IMR-90 (cell line): ENCODE data around the gene LYZL2. TPM values are rescaled to one million over a fixed set of nuclear protein-coding genes. Genes with fewer than 3 reads are reported as not detected.
"Not testable (repeated sequence)": the region's sequence is repeated elsewhere in the genome, so short reads cannot be mapped to it uniquely, and the experiment has no call there.

Experiments
- ATAC-seq: fragments of 200-7000 bp; cut with Tn5 transposase; 2 replicates; pipeline ENCODE4 v1.9.1; 2020; ENCODE audit warnings: low read depth, mild to moderate bottlenecking, moderate library complexity
- BruUV-seq: library from RNA; stranded (reverse); fragments of 400-500 nt; replicated peaks from 2 replicates; lab custom pipeline; 2021; lab: Mats Ljungman, UMichigan
- CTCF ChIA-PET: fragments of 300-600 bp; formaldehyde crosslinking; extraction: SDS; loops from one replicate; lab custom pipeline; 2021; ENCODE audit warnings: antibody characterized with exemption; lab: Yijun Ruan, JAX
- POLR2A ChIA-PET: fragments of 300-600 bp; sonication (Branson Sonifier 250); formaldehyde crosslinking; loops from one replicate; lab custom pipeline; 2022; ENCODE audit warnings: antibody characterized with exemption; ENCODE audit not compliant: unreplicated experiment; lab: Charles Lee
- DNase-seq: peaks from one replicate; pipeline ENCODE4 v3.0.0; 2013
- H2AFZ ChIP-seq: replicated peaks from 2 replicates; pipeline ENCODE3; 2013; ENCODE audit warnings: low read length, mild to moderate bottlenecking; ENCODE audit not compliant: poor library complexity
- H2AK5ac ChIP-seq: 2 replicates; pipeline ENCODE4 v1.6.1; 2013; ENCODE audit warnings: low read depth, low read length, inconsistent platforms
- H2AK9ac ChIP-seq: replicated peaks from 2 replicates; pipeline ENCODE3; 2013; ENCODE audit warnings: mild to moderate bottlenecking, low read depth, low read length, moderate library complexity; ENCODE audit not compliant: poor library complexity
- H2BK120ac ChIP-seq: 2 replicates; pipeline ENCODE4 v1.6.1; 2013; ENCODE audit warnings: low read depth, low read length, inconsistent platforms
- H2BK15ac ChIP-seq: 3 replicates; pipeline ENCODE4 v1.6.1; 2013; ENCODE audit warnings: low read depth, low read length, inconsistent platforms
- H2BK20ac ChIP-seq: 2 replicates; pipeline ENCODE4 v1.6.1; 2013; ENCODE audit warnings: low read depth, mild to moderate bottlenecking, inconsistent platforms, low read length, moderate library complexity
- H2BK5ac ChIP-seq: 2 replicates; pipeline ENCODE4 v1.6.1; 2013; ENCODE audit warnings: mild to moderate bottlenecking, low read depth, low read length, inconsistent platforms; ENCODE audit not compliant: poor library complexity, severe bottlenecking
- H3K14ac ChIP-seq: replicated peaks from 2 replicates; pipeline ENCODE4 v1.6.1; 2013; ENCODE audit warnings: low read depth, low read length, inconsistent platforms
- H3K18ac ChIP-seq: 2 replicates; pipeline ENCODE4 v1.6.1; 2013; ENCODE audit warnings: low read depth, low read length, control low read depth
- H3K23ac ChIP-seq: 2 replicates; pipeline ENCODE4 v1.6.1; 2013; ENCODE audit warnings: low read depth, low read length, inconsistent platforms
- H3K27ac ChIP-seq: 2 replicates; pipeline ENCODE4 v1.5.1; 2013; ENCODE audit warnings: mild to moderate bottlenecking, control low read depth, low read length; ENCODE audit not compliant: insufficient read depth
- H3K27me3 ChIP-seq: 2 replicates; pipeline ENCODE4 v1.6.1; 2013; ENCODE audit warnings: low read length; ENCODE audit not compliant: control insufficient read depth, insufficient read depth
- H3K36me3 ChIP-seq: 2 replicates; pipeline ENCODE4 v1.6.1; 2013; ENCODE audit warnings: low read length, mixed read lengths; ENCODE audit not compliant: control insufficient read depth, insufficient read depth
- H3K4ac ChIP-seq: 2 replicates; pipeline ENCODE4 v1.6.1; 2013; ENCODE audit warnings: low read depth, low read length, inconsistent platforms
- H3K4me1 ChIP-seq: 2 replicates; pipeline ENCODE4 v1.6.1; 2013; ENCODE audit warnings: low read length, mixed read lengths; ENCODE audit not compliant: control insufficient read depth, insufficient read depth
- H3K4me2 ChIP-seq: 2 replicates; pipeline ENCODE4 v1.6.1; 2013; ENCODE audit warnings: low read depth, mild to moderate bottlenecking, control low read depth, low read length, moderate library complexity
- H3K4me3 ChIP-seq: 2 replicates; pipeline ENCODE4 v1.5.1; 2013; ENCODE audit warnings: low read depth, mild to moderate bottlenecking, control low read depth, low read length, moderate library complexity; ENCODE audit not compliant: insufficient read depth
- H3K56ac ChIP-seq: 2 replicates; pipeline ENCODE4 v1.6.1; 2013; ENCODE audit warnings: low read length, inconsistent platforms; ENCODE audit not compliant: insufficient read depth; ENCODE audit errors: extremely low read depth
- H3K79me1 ChIP-seq, 2 experiments: 2 replicates each; pipeline ENCODE4 v1.6.1; 2013; ENCODE audit warnings: low read length in 2 of 2, inconsistent platforms in 1 of 2, low read depth in 1 of 2
- H3K9ac ChIP-seq: 2 replicates; pipeline ENCODE4 v1.6.1; 2013; ENCODE audit warnings: low read depth, low read length, control low read depth
- H3K9me1 ChIP-seq: 2 replicates; pipeline ENCODE4 v1.6.1; 2013; ENCODE audit warnings: low read length, inconsistent platforms; ENCODE audit not compliant: insufficient read depth
- H3K9me3 ChIP-seq: 2 replicates; pipeline ENCODE4 v1.6.1; 2013; ENCODE audit warnings: low read length; ENCODE audit not compliant: control insufficient read depth, insufficient read depth
- H4K20me1 ChIP-seq: 2 replicates; pipeline ENCODE4 v1.6.1; 2013; ENCODE audit warnings: low read length, inconsistent platforms; ENCODE audit not compliant: insufficient read depth
- H4K5ac ChIP-seq: 2 replicates; pipeline ENCODE4 v1.6.1; 2013; ENCODE audit warnings: mild to moderate bottlenecking, low read depth, low read length, control low read depth
- H4K8ac ChIP-seq, 2 experiments: 2 replicates each; pipeline ENCODE4 v1.6.1; 2013; ENCODE audit warnings: low read depth in 2 of 2, low read length in 2 of 2, control low read depth in 1 of 2, inconsistent platforms in 1 of 2
- H4K91ac ChIP-seq: 2 replicates; pipeline ENCODE4 v1.6.1; 2013; ENCODE audit warnings: low read depth, low read length, inconsistent platforms; ENCODE audit not compliant: insufficient read depth
- WGBS, 2 experiments: methylation state at CpG; one replicate each; pipeline versions ENCODE4 v1.1.5 to v1.1.7; 2013; ENCODE audit warnings: missing lambda C conversion rate in 2 of 2; ENCODE audit not compliant: insufficient read length in 1 of 2; ENCODE audit errors: extremely low coverage in 2 of 2; 5-methylcytosine and 5-hydroxymethylcytosine counted together
- dilution Hi-C: fragments of 300-500 bp; cut with HindIII; formaldehyde crosslinking; loops from one replicate; pipeline ENCODE4 v1.14.3; 2018; ENCODE audit warnings: low sequenced_read_pairs; ENCODE audit not compliant: unreplicated experiment
- in situ Hi-C: fragments of 300-500 bp; cut with MboI; formaldehyde crosslinking; loops from 3 replicates; pipeline ENCODE4 v1.14.3; 2019; ENCODE audit warnings: low sequenced_read_pairs, inconsistent platforms, mixed read lengths
- intact Hi-C: fragments of 100-400 bp; cut with micrococcal nuclease; formaldehyde crosslinking; loops from 2 replicates; pipeline ENCODE4 v1.10.0; 2022
- polyA plus RNA-seq, 3 experiments: library from polyadenylated mRNA; depleted of rRNA; stranded (reverse); fragments of >200 nt; gene quantifications; 2 replicates each; pipeline ENCODE4 v1.2.3, GENCODE V29; 2012; ENCODE audit warnings: low replicate concordance in 1 of 3
- total RNA-seq: library from RNA; depleted of rRNA; stranded (reverse); fragments of >200 nt; gene quantifications from 2 replicates; pipeline ENCODE4 v1.2.3, GENCODE V29; 2012

Gene LYZL2
- total and polyA plus RNA-seq, 2 of the 4 experiments (the other 2 are of a cell fraction), result not detected

DNA sequence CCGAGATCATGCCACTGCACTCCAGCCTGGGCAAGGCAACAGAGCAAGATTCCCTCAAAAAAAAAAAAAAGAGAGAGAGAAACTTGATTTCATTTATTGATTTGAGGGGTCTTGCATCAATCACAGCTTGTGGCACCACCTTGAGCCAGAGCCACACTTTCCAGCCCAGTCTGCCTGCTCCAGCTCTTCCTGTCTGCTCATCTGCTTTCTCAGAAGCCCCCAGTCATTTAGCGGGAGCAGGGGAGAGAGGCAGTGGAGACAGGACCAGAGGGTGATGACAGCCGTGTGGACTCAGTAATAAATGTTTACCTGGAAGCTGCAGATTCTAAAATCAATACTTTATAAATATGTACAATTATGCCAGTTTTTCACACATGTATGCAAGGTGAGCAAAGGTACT is 30.8 kb upstream of the LYZL2 start:
- H3K18ac ChIP-seq, H2AK9ac ChIP-seq, dilution Hi-C loops, ATAC-seq, intact Hi-C loops, H3K4me2 ChIP-seq, H3K56ac ChIP-seq, H2BK20ac ChIP-seq, BruUV-seq, H2AFZ ChIP-seq, H3K36me3 ChIP-seq, H3K4ac ChIP-seq, H3K9ac ChIP-seq, H2AK5ac ChIP-seq, H2BK120ac ChIP-seq, H4K91ac ChIP-seq, H3K9me1 ChIP-seq, H3K9me3 ChIP-seq, POLR2A ChIA-PET, DNase-seq, H2BK5ac ChIP-seq, H3K4me3 ChIP-seq, H3K14ac ChIP-seq, H4K20me1 ChIP-seq, H3K4me1 ChIP-seq, H3K27me3 ChIP-seq, H2BK15ac ChIP-seq, H4K5ac ChIP-seq, H3K79me1 ChIP-seq, H3K23ac ChIP-seq, H4K8ac ChIP-seq, H3K27ac ChIP-seq, in situ Hi-C loops: not testable (repeated sequence)
- CTCF ChIA-PET, result interaction anchor here (2.4 kb wide), 1 partner anchor 11 kb away, joined by 14 read pairs; no protein-coding TSS in a partner anchor
- 60% methylated on average over 1 of the region's 3 CpGs; no CpG with 5 or more reads in 1 of the 2 experiments for WGBS, 2 experiments
